ENCODE data around the gene ADD1.
A peak's percentile ranks its signal among the peaks of the same experiment; 100 is the strongest.
"Not testable (repeated sequence)": the region's sequence is repeated elsewhere in the genome, so short reads cannot be mapped to it uniquely, and the experiment has no call there.

ADD1 gene

GRCh38 chr4:2948895-2949781 is 105.5 kb downstream of the ADD1 start:
- no peak for DNase-seq

- DNase-seq = no peak
Observed at GRCh38 chr4:2949782-2950125, 106.1 kb downstream of the ADD1 start.

- DNase-seq = no peak
Observed at GRCh38 chr4:2950221-2950989, 106.8 kb downstream of the ADD1 start.

GRCh38 chr4:2953496-2953895 is 109.9 kb downstream of the ADD1 start:
- DNase-seq = no peak

GRCh38 chr4:2954358-2955185 is 110.9 kb downstream of the ADD1 start:
- DNase-seq = peak; percentile 40

- DNase-seq = not testable (repeated sequence)
Observed at GRCh38 chr4:2955186-2956044, 111.8 kb downstream of the ADD1 start.

GRCh38 chr4:2958446-2958845 is 114.8 kb downstream of the ADD1 start:
- no peak for DNase-seq

- not testable (repeated sequence) for DNase-seq
Observed at GRCh38 chr4:2960450-2960849, 116.8 kb downstream of the ADD1 start.

GRCh38 chr4:2961421-2961810 is 117.8 kb downstream of the ADD1 start:
- no peak for DNase-seq

- DNase-seq = no peak
Observed at GRCh38 chr4:2961811-2962441, 118.3 kb downstream of the ADD1 start.

- DNase-seq = no peak
Observed at GRCh38 chr4:2962614-2963174, 119.0 kb downstream of the ADD1 start.

GRCh38 chr4:2963175-2963965 is 119.7 kb downstream of the ADD1 start, which contains the start of the genes GRK4 and NOP14:
TSS of gene GRK4 (plus strand) at chr4:2963571. CDS start at chr4:2964071, 500 bp downstream.
TSS of gene NOP14 (minus strand) at chr4:2963406. CDS start at chr4:2963319, 87 bp downstream.
- peak; percentile 94 for DNase-seq

GRCh38 chr4:2963966-2964471 is 120.4 kb downstream of the ADD1 start:
- no peak for DNase-seq

GRCh38 chr4:2964706-2965258 is 121.1 kb downstream of the ADD1 start:
- no peak for DNase-seq

- no peak for DNase-seq
Observed at GRCh38 chr4:2965262-2965661, 121.6 kb downstream of the ADD1 start.

- DNase-seq = no peak
Observed at GRCh38 chr4:2968381-2968780, 124.7 kb downstream of the ADD1 start.

- DNase-seq = no peak
Observed at GRCh38 chr4:2971275-2971674, 127.6 kb downstream of the ADD1 start.

GRCh38 chr4:2977211-2978088 is 133.8 kb downstream of the ADD1 start:
- DNase-seq = no peak

Measured in effector CD8-positive, alpha-beta T cell (primary cell).